Activated CD4-positive, alpha-beta T cell treated with anti-CD3 and anti-CD28 coated beads, Interleukin-2, Interleukin-4, amounts not matched to agents 100 ng/mL and 50 ng/mL, durations not matched to agents 16 hours and 8 hours (primary cell): ENCODE data around the gene CCDC141.
"Not testable (repeated sequence)": the region's sequence is repeated elsewhere in the genome, so short reads cannot be mapped to it uniquely, and the experiment has no call there.

Source experiments
- DNase-seq: peaks from one replicate; pipeline ENCODE4 v3.0.0-alpha.2; 2020; ENCODE audit warnings: low spot score

CCDC141 gene

DNA sequence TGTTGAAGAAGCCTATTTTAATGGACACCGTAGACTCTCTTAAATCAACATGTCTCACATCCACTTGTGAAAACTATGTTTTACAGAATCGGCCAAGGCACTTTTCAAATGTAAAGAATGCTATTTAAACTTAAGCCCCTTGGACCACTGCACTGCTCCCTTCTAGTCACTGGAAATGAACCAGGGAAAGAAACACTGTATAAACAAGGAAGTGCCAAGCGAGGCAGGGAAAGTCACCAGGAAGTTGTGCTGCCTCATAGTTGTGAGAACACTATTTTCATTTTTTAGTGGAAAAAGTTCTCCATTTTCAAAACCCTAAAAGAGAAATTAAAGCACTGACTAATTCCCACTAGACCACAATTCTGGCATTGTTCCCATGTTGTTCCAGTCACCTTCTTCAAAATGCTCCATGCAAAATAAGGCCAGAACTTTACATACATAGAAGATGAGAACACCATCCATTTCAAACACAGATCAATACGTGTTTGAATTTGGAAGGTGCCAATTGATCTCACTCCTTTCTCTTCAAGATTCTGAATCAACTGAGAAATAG, 13.5 kb downstream of the CCDC141 start:
- DNase-seq = no peak

DNA sequence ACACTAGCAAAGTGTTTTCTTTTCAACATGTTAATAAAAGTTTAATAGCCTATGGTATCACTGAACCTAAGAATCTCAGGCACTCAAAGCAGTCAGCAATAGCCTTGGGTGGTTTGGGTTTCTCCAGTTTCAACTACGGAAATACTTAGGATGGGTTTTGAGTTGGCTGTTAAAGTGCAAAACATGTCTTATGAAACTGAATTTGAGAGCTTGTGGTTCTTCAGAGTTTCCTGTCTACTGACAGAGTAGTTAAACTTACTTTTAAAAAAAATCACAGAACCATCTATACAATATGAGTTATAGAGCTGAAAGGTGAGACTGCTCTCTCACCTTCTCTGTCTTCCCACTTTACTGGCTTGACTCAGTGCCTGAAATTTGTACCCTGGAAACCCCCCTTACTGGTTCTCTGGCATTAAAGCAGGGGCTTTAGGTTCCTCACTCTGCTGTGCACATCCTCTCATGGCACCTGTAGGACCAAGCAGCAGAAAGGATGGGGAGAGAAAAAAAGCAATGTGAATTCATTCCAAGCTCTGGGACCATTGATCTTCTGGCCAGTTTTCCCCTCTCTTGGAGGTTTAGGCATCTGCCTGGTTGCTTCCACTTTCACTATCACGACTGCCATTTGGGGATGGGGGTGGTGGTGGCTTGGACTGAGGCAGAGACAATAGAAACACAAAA, 18.1 kb downstream of the CCDC141 start:
- peak; percentile 82 for DNase-seq

DNA sequence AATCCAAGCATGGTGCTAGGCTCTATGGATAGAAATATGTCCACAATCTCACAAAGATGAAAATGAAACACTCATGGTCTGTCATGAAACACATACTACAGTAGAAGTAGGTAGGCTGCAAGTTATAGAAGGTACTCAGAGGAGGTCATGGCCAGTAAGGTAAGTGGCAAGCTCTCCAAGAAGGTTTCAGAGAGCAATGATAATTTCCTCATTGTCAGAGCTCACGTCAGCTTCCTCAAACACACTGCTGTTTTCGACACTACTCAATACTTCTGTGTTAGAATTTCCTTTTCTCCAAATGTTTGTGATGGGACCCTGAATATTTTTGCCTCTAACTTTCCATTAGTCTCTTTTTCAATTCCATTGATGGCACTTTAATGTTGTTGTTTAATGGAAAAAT, 25.5 kb downstream of the CCDC141 start:
- no peak for DNase-seq

DNA sequence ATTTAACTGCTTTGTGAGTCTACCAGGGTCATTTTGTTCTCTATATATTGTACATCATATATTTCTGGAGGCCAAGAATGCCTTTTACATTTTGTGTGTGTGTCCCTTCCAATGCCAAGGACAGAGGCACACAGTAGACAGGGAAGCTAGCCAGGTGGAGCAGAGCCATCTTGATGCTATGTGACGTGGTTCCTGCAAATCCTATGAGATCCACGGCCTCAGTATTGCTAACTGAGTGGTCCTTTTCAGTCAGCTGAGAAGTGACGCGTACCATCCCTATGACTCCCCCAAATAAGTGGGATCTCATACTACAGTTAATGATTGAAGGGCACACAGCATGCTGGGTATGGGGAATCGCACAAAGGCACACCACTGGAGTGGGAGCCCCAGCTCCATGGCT, 27.3 kb downstream of the CCDC141 start:
- DNase-seq = no peak

DNA sequence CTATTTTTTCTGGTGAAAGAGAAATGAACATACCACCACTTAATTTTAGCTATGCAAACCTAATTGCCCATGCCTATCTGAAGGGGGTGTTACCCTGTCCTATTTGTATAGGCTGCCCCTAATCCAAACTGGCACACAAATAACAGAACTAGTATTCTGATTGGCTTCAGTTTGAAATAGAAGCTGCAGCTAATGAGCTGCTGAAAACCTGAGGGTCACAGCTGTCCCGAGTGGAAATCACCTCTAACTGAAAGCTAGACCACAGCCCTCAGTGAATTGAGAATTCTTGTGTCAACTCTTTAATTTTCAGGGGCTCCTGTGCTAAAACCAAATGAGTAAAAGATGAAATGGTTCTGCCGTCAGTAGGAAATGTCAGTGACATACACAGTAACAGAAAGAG, 28.7 kb downstream of the CCDC141 start:
- no peak for DNase-seq

DNA sequence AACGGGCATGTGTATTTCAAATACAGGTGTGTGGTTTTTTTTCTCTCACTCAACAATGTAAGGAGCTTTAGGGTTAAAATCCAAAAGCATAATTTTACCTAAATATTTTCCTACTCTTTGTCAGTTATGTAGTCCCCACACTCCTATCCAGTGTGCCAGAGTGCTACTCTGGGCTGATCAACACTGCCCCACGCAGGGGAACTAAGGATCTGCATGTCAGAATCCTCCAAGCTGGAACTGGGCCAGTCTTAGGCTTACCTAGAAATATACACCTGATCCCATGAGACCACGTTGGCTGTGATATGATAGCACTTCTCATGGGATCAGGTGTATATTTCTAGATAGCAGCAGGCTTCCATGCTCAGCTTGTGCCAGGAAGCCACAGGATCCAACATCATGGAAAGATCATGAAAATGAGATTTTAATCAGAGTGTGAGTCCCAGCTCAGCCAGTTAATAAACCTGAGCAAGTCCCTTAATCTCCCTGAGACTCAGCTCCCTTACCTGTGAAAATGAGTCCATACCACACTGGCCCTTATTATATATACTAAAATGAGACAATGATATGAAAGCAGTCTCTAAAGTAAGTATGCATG, 29.7 kb downstream of the CCDC141 start:
- peak; percentile 48 for DNase-seq

DNA sequence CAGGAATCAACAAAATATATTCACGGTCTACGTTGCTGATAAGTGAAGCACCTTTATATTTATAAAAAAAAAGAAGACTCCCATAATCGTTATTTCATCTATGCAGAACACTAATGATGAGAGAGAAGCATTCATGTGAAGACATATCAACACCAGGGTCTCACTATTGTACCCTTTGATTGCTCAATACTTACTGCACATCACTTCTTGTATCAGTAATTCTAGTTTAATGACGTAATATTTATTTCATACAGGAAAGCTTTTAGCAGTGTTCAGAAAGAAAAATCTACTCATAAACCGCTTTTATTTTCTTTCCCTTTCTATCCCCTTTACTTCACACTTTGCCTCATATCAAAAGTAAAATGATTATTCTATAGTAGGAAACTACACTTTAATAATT, 30.7 kb downstream of the CCDC141 start:
- no peak for DNase-seq

DNA sequence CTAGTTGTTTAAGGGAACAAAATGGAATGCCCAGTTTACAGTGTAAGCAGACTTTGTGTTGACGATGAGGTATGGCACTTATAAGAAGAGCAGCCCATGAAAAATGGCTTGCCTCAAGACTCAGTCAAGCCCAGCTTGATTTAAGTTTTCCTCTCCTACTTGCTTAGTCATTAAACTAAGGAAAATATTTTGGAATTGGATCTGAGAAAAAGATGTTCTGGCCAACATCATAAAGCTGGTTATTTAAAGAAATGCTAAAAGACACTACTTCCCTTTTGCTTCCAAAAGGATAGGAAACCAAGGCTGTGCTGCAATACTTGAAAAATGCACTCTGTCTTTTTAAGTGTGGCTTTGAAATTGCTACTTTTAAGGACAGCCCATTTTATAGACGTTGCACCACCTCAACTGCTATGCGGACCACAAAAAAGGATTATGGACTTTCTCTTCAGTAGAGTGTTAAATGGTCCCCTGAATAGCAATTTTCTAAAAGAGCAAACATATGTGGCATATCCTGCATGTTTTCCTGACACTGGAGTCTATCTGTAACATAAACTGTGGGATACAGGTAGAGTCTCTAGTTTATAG, 32.1 kb downstream of the CCDC141 start:
- DNase-seq = no peak

DNA sequence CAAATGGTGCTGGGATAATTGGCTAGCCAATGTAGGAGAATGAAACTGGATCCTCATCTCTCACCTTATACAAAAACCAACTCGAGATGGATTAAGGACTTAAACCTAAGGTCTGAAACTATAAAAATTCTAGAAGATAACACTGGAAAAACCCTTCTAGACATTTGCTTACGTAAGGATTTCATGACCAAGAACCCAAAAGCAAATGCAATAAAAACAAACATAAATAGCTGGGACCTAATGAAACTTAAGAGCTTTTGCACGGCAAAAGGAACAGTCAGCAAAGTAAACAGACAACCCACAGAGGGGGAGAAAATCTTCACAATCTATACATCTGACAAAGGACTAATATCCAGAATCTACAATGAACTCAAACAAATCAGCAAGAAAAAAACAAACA, 35.7 kb downstream of the CCDC141 start:
- DNase-seq = not testable (repeated sequence)

DNA sequence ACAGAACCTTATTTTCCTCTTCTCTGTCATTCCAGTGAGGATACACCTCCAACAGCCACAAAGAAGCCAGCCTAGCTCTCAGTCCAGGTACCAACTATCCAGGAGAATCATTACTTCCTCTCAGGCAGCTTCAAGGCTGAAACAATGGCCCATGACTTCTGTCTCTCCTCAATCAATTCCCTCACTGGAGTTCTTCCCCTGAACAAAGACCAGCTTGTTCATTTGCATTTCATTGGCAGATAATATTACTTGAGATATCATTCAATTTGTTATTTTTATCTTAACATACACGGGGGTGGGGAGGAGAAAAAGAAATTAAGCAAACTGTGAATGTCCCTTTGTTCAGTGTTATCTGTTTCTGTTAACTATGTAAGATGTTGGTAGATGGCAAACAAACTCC, 44.0 kb downstream of the CCDC141 start:
- DNase-seq = no peak

DNA sequence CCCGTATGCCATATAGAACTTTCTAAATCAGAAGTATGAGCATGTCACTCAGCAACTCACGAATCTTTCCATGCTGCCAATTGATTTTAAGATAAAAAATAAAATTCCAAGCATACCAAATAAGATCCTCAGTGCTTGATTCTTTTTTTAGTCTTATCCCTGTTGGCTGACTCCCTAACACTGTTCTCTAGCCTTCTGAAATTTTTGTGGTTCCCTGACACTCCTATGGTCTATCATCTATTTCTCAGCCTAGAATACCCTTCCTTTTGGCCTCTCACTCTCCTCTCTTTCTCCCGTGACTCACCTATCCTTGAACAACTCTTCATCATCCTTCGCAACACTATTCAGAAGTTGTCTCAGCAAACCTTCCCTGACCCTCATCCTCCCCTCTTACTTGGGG, 50.5 kb downstream of the CCDC141 start:
- no peak for DNase-seq

DNA sequence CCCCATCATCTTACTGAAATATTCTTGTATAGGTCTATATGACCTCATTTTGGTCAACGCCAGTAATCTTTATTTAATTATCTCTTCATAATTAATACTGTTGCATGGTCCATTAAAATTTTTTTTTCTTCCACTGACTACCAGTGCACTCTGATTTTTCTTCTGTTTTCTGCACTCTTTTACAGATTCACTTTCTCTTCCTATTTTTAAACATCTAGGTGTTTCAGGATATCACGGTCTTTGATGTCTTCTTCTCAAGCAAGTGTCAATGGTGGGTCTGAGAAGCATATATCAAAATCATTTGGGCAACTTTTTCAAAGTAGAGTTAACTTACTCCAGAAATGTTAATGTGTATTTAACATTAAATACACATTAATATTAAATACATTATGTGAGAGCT, 51.4 kb downstream of the CCDC141 start:
- DNase-seq = no peak

DNA sequence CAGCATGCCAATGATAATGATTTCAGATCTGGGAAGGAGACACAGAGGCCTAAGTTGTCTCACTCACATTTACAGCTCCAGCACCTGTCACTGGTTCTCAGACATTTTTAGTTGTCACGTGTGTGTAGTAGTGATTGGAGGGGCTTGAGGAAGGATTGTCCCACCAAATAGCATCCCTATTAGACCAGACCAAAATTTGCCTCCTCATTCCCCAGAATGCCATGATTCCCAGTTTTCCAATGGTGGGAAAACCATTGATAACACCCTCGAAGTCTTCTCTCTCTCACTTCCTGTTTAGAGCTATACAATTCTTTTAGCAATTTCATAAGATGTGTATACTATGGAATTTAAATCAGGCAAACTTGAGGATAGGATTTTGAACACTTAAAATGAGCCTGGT, 52.5 kb downstream of the CCDC141 start:
- DNase-seq = no peak

DNA sequence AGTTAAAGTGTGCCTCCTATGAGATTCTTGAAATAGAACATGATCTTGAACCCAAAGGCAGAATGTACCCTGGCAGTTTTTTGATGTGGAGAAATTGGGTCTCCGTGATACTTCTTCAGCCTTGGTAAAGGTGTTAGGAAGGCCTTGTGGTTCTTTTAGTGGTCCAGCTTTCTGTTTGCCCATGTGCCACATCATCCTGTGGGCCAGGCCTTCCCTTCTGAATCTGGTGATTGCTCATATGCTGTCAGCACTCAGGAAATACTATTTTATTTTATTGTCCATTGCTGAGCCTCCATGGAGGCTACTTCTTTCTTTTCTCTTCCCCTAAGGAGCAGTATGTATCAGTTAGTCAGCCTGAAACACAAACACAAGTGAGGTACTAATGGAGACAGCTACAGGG, 52.9 kb downstream of the CCDC141 start:
- no peak for DNase-seq

DNA sequence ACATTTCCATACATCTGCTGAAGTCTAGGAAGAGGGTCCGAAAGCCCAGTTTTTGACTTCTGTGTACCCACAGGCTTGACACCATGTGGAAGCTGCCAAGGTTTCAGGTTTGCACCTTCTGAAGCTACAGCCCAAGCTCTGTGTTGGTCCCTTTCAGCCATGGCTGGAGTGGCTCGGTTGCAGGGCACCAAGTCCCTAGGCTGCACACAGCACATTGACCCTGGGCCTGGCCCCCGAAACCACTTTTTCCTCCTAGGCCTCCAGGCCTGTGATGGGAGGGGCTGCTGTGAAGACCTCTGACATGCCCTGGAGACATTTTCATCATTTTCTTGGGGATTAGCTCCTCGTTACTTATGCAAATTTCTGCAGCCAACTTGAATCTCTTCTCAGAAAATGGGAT, 55.7 kb downstream of the CCDC141 start:
- DNase-seq = no peak

DNA sequence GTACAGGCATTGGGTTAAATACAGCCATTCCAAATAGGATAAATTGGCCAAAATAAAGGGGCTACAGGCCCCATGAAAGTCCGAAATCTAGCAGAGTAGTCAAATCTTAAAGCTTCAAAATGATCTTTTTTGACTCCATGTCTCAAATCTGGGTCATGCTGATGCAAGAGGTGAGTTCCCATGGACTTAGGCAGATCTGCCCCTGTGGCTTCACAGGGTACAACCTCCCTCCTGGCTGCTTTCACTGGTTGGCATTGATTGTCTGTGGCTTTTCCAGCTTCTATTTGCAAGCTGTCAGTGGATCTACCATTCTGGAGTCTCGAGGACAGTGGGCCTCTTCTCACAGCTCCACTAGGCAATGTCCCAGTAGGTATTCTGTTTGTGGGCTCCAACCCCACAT, 56.1 kb downstream of the CCDC141 start:
- no peak for DNase-seq

DNA sequence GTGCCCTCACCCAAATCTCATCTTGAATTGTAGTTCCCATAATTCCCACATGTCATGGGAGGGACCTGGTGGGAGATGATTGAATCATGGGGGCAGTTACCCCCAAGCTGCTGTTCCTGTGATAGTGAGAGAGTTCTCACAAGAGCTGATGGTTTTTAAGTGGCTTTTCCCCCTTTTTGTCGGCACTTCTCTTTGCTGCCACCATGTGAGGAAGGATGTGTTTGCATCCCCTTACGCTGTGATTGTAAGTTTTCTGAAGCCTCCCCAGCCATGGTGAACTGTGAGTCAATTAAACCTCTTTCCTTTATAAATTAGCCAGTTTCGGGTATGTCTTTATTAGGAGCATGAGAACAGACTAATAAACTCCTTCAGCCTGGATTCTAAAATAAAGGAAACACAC, 57.2 kb downstream of the CCDC141 start:
- not testable (repeated sequence) for DNase-seq

DNA sequence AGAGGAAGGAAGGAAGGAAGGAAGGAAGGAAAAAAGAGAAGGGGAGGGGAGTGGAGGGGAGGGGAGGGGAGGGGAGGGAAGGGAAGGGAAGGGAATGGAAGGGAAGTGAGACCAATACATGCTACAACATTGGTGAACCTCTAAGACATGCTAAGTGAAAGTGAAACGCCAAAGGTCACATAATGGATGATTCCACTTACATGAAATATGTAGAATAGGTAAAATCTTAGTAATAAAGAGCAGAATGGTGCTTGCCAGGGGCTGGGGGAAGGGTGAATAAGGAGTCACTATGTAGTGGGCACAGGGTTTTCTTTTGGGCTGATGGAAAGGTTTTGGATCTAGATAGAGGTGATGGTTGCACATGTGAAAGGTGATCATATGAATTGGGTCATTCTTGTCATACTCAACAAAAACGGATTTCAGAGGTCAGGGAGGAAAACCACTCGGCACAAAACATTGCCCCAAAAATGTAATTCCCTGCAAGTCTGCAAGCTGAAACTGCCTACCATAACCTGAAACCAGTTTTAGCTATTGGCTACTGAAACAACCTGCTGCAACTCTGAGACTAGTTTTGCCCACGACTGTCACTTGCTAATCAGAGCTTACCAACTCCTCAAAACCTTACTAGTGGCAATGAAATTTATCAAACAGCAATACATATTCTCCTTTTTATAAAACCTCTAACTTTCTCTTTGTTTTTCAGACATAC, 59.2 kb downstream of the CCDC141 start:
- no peak for DNase-seq

DNA sequence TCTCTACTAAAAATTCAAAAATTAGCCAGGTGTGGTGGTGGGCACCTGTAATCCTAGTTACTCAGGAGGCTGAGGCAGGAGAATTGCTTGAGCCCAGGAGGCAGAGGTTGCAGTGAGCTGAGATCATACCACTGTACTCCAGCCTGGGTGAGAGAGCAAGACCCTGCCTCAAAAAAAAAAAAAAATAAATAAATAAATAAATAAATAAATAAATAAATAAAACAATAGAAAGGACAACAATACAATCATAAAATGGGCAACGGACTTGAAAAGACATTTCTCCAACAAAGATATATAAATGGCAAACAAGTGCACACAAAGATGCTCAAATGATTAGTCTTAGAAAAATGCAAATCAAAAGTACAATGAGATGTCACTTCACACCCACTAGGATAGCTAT, 60.5 kb downstream of the CCDC141 start:
- not testable (repeated sequence) for DNase-seq

DNA sequence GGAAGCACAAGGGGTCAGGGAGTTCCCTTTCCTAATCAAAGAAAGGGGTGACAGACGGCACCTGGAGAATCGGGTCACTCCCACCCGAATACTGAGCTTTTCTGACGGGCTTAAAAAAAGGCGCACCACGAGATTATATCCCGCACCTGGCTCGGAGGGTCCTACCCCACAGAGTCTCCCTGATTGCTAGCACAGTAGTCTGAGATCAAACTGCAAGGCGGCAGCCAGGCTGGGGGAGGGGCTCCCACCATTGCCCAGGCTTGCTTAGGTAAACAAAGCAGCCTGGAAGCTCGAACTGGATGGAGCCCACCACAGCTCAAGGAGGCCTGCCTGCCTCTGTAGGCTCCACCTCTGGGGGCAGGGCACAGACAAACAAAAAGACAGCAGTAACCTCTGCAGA, 67.3 kb downstream of the CCDC141 start:
- not testable (repeated sequence) for DNase-seq

DNA sequence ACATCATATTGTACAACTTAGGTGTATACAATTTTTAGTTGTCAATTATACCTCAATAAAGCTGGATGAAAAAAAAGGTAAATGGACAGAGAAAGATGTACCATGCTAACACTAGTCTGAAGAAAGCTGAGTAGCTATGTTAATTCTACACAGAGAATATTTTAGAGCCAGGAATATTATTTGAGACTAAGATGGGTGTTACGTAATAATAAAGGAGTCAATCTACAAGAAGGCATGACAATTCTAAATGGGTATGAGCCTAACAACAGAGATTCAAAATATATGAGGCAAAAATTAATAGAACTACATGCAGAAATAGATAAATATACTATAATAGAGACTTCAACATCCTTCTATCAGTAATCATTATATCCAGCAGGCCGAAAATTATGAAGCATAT, 69.1 kb downstream of the CCDC141 start:
- DNase-seq = no peak

DNA sequence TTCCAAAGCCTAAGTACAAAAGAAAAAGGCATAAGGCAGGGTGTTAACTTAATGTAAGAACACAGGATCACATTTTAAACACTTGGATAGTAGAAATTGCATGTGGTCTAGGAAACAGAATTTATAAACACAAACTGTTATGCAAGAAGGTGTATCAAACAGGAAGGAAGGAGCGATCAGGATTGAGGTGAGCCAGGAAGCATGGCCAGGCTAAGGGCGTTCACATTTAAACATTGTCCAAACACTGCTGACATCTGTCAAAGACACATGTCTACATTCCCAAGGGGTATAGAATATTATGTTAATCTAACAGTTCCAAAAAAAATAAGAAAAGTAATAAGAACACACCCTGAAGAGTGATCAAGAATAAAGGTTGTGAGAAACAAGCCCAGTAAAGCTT, 71.3 kb downstream of the CCDC141 start:
- DNase-seq = no peak

DNA sequence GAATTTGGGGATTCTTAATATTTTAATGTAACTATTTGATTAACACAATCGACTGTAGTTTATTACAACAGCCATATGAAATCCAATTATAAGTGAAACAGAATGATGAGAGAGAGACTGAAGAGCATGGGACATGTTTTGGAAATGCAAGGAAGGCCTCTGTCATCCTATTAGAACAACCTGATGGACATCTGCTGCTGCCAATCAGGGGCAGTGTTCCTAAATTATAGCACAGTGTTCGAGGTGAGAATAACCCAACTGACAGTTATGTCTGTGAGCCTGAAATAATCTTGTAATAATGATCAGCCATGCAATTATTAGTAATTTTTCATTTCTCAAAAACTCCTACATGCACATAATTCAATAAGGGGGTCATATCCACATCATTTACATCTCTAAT, 73.6 kb downstream of the CCDC141 start:
- no peak for DNase-seq
